Common myeloid progenitor, CD34-positive (primary cell): Measurements from ENCODE around the gene LIPC.

Source experiments
- CTCF ChIA-PET: fragments of 350-600 bp; sonication (Branson Sonifier 250); formaldehyde crosslinking; loops from one replicate; lab custom pipeline; 2021; ENCODE audit warnings: antibody characterized with exemption; lab: Charles Lee
- POLR2A ChIA-PET: fragments of 350-600 bp; sonication (Branson Sonifier 250); formaldehyde crosslinking; loops from one replicate; lab custom pipeline; 2021; ENCODE audit warnings: antibody characterized with exemption; lab: Charles Lee
- DNase-seq, 3 donors: peaks; one replicate each; pipeline versions ENCODE4 v3.0.0 to v3.0.0-alpha.2; 2013
- H3K27ac ChIP-seq, 2 experiments: 1 replicate in 1 of 2; 2 replicates in 1 of 2; pipeline ENCODE4 v1.7.0; 2013; ENCODE audit warnings: inconsistent platforms in 2 of 2, low read length in 2 of 2, mild to moderate bottlenecking in 2 of 2, low read depth in 1 of 2, moderate library complexity in 1 of 2; ENCODE audit not compliant: severe bottlenecking in 2 of 2, insufficient read depth in 1 of 2, poor library complexity in 1 of 2
- H3K27me3 ChIP-seq, 5 experiments: replicated peaks in 2 of 5; 1 replicate in 3 of 5; 2 replicates in 2 of 5; pipeline versions ENCODE4 v1.6.1 to v1.7.0; 2013; ENCODE audit warnings: low read length in 4 of 5, mild to moderate bottlenecking in 2 of 5, moderate library complexity in 2 of 5, inconsistent platforms in 1 of 5; ENCODE audit not compliant: insufficient read depth in 5 of 5, control insufficient read depth in 4 of 5
- H3K36me3 ChIP-seq, 4 experiments: 1 replicate in 2 of 4; 2 replicates in 2 of 4; pipeline versions ENCODE4 v1.6.1 to v1.7.0; 2013; ENCODE audit warnings: low read length in 3 of 4, control low read depth in 1 of 4, mild to moderate bottlenecking in 1 of 4; ENCODE audit not compliant: control insufficient read depth in 4 of 4, insufficient read depth in 4 of 4
- H3K4me1 ChIP-seq, 4 experiments: 1 replicate in 3 of 4; 2 replicates in 1 of 4; pipeline versions ENCODE4 v1.6.1 to v1.7.1; 2013; ENCODE audit warnings: low read length in 3 of 4, mild to moderate bottlenecking in 3 of 4, control low read depth in 1 of 4, inconsistent platforms in 1 of 4, moderate library complexity in 1 of 4; ENCODE audit not compliant: control insufficient read depth in 4 of 4, insufficient read depth in 4 of 4; ENCODE audit errors: control extremely low read depth in 1 of 4
- H3K4me3 ChIP-seq, 7 experiments: 1 replicate in 4 of 7; 2 replicates in 3 of 7; pipeline versions ENCODE4 v1.5.1 to v1.7.0; 2013; ENCODE audit warnings: mild to moderate bottlenecking in 7 of 7, low read length in 6 of 7, moderate library complexity in 6 of 7, inconsistent platforms in 2 of 7, low read depth in 2 of 7, control low read depth in 1 of 7; ENCODE audit not compliant: insufficient read depth in 4 of 7, control insufficient read depth in 1 of 7; ENCODE audit errors: extremely low read depth in 1 of 7
- H3K9me3 ChIP-seq, 5 experiments: 1 replicate in 4 of 5; 2 replicates in 1 of 5; pipeline versions ENCODE4 v1.6.1 to v1.7.1; 2013; ENCODE audit warnings: low read length in 4 of 5, mild to moderate bottlenecking in 2 of 5, inconsistent platforms in 1 of 5, low read depth in 1 of 5, moderate library complexity in 1 of 5; ENCODE audit not compliant: control insufficient read depth in 4 of 5, insufficient read depth in 2 of 5; ENCODE audit errors: control extremely low read depth in 1 of 5
- WGBS: methylation state at CpG from one replicate; pipeline ENCODE4 v1.1.5; 2013; ENCODE audit not compliant: insufficient coverage; 5-methylcytosine and 5-hydroxymethylcytosine counted together

LIPC gene

GRCh38 chr15:58498821-58499580 is 67.2 kb downstream of the LIPC start:
- Histone ChIP-seq H3K4me3 (no peak overlapping the region), H3K4me1 (peaks cover 0 to 12% (median 3%) of the 10 kb centered on the region in 4 experiments), H3K27me3 (no peaks in the 10 kb centered on the region), H3K27ac (no peak overlapping the region), H3K36me3 (no peaks in the 10 kb centered on the region), H3K9me3 (no peaks in the 10 kb centered on the region)
- CTCF ChIA-PET: no interaction called here
- DNase-seq: no peak
- 84% methylated on average over 7 of the region's 8 CpGs for WGBS
- POLR2A ChIA-PET: no interaction called here

DNA sequence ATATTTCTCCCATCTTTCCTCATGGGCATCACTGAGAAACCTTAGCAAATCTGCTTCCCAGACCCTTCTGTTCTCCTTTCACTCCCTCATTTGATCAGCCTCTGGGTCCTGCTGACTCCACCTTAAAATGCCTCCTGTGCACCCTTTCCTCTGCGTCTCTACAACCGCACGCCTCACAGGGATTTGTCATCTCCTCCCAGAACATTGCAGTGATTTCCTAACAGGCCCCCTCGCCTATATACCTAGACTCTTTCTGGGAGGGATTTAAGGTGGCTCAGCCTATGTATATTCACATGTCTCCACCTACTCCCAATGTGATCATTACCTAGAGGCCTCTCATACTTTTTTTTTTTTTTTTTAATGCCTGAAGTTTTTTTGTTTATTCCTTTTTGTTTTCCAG is 69.2 kb downstream of the LIPC start:
- no CpG with 5 or more reads among the region's 4 CpGs for WGBS
- no peaks in the 10 kb centered on the region for H3K9me3 ChIP-seq
- POLR2A ChIA-PET: no interaction called here
- no peaks in the 10 kb centered on the region for H3K36me3 ChIP-seq
- H3K4me3 ChIP-seq: no peak overlapping the region
- DNase-seq: no peak
- peaks cover 0 to 13% (median 2%) of the 10 kb centered on the region in 4 experiments for H3K4me1 ChIP-seq
- no peaks in the 10 kb centered on the region for H3K27me3 ChIP-seq
- H3K27ac ChIP-seq: no peak overlapping the region
- CTCF ChIA-PET: no interaction called here

GRCh38 chr15:58501636-58502188 is 69.9 kb downstream of the LIPC start:
- DNase-seq: no peak
- H3K9me3 ChIP-seq: no peaks in the 10 kb centered on the region
- no peaks in the 10 kb centered on the region for H3K36me3 ChIP-seq
- peaks cover 0 to 8% (median 0%) of the 10 kb centered on the region in 4 experiments for H3K4me1 ChIP-seq
- 100% methylated on average over 4 of the region's 4 CpGs for WGBS
- ChIA-PET POLR2A (no interaction called here), CTCF (no interaction called here)
- no peak overlapping the region for H3K27ac ChIP-seq
- no peaks in the 10 kb centered on the region for H3K27me3 ChIP-seq
- no peak overlapping the region for H3K4me3 ChIP-seq

GRCh38 chr15:58503139-58504027 is 71.6 kb downstream of the LIPC start:
- WGBS: 100% methylated on average over 6 of the region's 6 CpGs
- POLR2A ChIA-PET: no interaction called here
- CTCF ChIA-PET: no interaction called here

DNA sequence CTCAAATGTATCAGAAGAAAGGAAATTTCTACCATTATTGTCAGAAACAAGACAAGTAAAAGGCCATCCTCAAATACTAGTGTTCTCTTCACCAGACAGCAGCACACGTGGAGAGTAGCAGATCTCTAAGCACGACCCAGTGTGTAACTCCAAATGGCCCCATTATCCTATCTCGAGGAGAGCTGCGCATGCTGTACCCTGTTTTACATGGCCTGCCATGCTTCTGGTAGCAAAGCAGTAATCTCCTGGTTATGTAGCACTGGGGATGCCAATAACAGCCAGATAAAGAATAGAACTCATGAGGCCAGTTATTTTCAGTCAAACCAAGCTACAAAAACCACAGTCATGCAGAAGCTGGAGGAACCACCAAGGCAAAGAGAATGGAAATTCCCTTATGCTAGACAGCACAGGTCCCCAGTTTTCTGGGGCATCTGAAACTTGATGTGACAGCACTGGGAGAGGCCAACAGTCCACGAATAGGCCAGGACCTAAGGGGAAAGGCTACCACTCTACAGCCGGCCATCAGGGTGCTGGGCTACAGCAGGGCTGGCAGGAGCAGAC is 73.0 kb downstream of the LIPC start:
- POLR2A ChIA-PET: no interaction called here

More at GRCh38 chr15:58503139-58504027, 71.6 kb downstream of the LIPC start:
- Histone ChIP-seq H3K4me1 (peaks cover 0 to 4% (median 0%) of the 10 kb centered on the region in 4 experiments), H3K4me3 (no peak overlapping the region), H3K27ac (no peak overlapping the region), H3K36me3 (no peaks in the 10 kb centered on the region), H3K9me3 (no peaks in the 10 kb centered on the region), H3K27me3 (no peaks in the 10 kb centered on the region)
- DNase-seq: no peak

DNA sequence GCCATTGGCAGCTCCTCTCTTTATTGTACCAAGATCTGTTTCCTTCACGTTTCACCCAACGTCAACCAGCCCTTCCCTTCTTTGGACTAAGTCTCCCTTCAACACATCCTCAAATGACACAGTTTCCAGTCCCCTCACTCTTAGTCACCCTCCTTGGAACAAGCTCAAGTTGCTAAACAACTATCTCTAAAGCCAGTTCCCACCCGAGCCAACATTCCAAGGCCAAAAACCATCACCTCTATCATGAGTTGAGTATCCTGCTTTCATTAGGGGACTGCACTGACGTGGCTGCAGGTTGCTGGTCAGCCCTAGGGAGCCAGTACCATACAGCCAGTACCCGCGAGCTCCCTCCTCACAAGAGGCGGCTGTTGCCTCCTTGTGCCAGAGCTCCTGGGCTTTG is 73.8 kb downstream of the LIPC start:
- H3K36me3 ChIP-seq: no peaks in the 10 kb centered on the region
- peaks cover 0 to 4% (median 0%) of the 10 kb centered on the region in 4 experiments for H3K4me1 ChIP-seq
- CTCF ChIA-PET: interaction anchor here (1.0 to 1.4 kb wide), 2 partner anchors 13 to 14 kb away, joined by 3 to 5 read pairs; no protein-coding TSS in a partner anchor
- no peak for DNase-seq
- no peaks in the 10 kb centered on the region for H3K27me3 ChIP-seq
- no peak overlapping the region for H3K27ac ChIP-seq
- POLR2A ChIA-PET: interaction anchor here (0.5 kb wide), 1 partner anchor 91 kb away, joined by 4 read pairs; no protein-coding TSS in a partner anchor
- WGBS: 95% methylated on average over 7 of the region's 7 CpGs
- H3K4me3 ChIP-seq: no peak overlapping the region
- no peaks in the 10 kb centered on the region for H3K9me3 ChIP-seq

More for the DNA sequence above, 73.0 kb downstream of the LIPC start:
- Histone ChIP-seq H3K36me3 (no peaks in the 10 kb centered on the region), H3K27ac (no peak overlapping the region), H3K27me3 (no peaks in the 10 kb centered on the region), H3K4me3 (no peak overlapping the region), H3K4me1 (peaks cover 0 to 4% (median 0%) of the 10 kb centered on the region in 4 experiments), H3K9me3 (no peaks in the 10 kb centered on the region)
- WGBS: 92% methylated on average over 6 of the region's 6 CpGs
- CTCF ChIA-PET: interaction anchor here (1.0 kb wide), 1 partner anchor 12 kb away, joined by 5 read pairs; no protein-coding TSS in a partner anchor
- DNase-seq: no peak
